Measurements from ENCODE around the gene PRDM16.

GRCh38 chr1:3261969-3262579, 193.1 kb downstream of the PRDM16 start:
- no peak for TF ChIP-seq CTCF (conservative IDR thresholded peaks at IDR 0.05; ENCODE audit: low read depth, low read length)
- TF ChIP-seq EZH2phosphoT487 (IDR thresholded peaks at IDR 0.05; ENCODE audit: borderline replicate concordance, low read length): no peak
- no peak for TF ChIP-seq EZH2 (IDR thresholded peaks at IDR 0.05; ENCODE audit: low read length, unreplicated experiment)
